ENCODE measurements around the gene ACOT6.
"Not testable (repeated sequence)": the region's sequence is repeated elsewhere in the genome, so short reads cannot be mapped to it uniquely, and the experiment has no call there.

ACOT6 gene

DNA sequence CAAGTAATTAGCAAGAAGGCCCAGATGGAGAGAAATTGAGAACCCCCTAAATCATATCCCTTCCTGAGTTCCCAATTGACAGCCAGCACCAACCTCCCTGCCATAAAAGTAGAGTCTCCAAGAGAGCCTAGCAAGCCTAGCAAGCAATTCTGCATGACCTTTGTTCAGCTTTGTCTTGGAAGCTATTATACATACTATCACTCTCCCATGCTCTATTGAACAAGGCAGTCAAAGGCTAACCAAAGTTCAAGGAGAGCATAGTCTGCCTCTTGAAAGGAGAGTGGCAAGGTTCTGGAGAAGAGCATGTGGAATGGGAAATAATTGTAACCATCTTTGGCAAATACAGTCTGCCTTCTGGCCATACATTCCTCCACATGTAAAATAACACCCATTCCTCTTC lies 12.8 kb upstream of the ACOT6 start:
- DNase-seq (ENCODE audit: low spot score): no peak

DNA sequence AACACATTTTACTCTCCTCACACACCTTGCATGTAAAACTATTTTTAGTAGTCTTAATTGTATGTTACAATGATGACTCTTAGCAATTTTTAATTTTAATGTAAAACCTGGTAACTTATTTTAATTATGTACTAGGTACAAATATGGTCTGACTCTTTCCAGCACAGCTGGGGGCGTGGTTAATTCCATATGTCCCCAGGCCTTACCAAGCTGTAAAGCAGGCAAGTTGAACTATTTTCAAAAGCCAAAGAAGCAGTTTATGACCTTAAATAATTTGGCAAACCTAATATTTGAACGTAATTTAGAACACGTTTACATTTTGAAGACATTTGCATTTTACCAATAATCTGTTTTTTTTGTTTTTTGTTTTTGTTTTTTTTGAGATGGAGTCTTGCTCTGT lies 9.3 kb upstream of the ACOT6 start:
- no peak for DNase-seq (ENCODE audit: low spot score)

DNA sequence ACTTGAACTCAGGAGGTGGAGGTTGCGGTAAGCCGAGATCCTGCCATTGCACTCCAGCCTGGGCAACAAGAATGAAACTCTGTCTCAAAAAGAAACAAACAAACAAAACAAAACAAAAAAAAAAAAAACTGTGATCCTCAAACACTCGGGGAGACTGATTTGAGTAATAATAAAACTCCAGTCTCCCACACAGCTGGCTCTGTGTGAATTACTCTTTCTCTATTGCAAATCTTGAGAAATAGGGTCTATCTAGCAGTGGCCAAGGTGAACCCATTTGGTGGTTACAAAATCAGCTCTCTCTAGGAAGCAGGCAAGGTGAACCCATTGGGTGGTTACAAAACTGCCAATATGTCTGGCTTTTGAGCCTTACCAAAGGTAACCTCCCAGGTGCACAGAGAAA lies 6.0 kb upstream of the ACOT6 start:
- DNase-seq (ENCODE audit: low spot score): no peak

DNA sequence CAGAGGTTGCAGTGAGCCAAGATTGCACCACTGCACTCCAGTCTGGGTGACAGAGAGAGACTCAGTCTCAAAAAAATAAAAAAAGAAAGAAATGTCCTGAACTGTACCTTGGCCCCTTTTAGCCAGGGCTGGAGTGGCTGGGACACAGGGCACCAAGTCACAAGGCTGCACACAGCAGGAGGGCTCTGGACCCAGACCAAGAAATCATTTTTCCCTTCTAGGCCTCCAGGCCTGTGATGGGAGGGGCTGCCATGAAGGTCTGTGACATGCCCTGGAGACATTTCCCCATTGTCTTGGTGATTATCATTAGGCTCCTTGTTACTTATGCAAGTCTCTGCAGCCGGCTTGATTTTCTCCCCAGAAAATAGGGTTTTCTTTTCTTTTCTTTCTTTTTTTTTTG lies 5.1 kb upstream of the ACOT6 start:
- DNase-seq (ENCODE audit: low spot score): no peak

DNA sequence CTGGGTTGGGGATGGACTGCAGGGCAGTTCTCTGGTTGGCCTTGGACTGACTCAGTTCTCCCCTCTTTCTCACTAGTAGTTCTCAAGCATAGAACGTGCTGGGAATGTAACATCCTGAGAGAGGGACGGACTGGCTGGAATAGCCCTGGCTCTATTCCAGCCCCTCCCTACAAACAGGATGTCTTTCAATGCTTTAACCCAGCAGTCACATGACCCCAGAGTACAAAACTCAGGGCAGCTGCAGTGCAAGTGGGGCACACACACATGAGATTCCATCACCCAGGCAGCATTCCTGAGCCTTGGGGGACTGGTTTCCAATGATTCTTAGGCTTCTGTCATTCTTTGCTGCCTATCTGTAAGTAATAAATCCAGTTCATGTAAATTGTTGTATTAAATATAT lies 1.6 kb upstream of the ACOT6 start:
- no peak for DNase-seq (ENCODE audit: low spot score)

DNA sequence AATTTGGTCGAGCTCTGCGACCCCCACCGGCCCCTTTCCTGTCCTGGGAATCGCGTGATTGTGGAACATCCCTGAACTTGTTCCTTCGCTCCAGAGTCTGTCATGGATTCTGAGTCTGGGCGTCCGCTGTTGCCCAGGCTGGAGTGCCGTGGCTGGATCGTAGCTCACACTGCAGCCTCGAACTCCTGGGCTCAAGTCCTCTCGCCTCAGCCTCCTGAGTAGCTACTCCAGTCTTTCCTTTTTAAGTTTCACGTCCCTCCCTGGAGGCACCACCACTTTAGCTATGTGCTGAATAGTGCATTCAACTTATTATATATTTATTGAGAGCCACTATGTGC lies 698 bp downstream of the ACOT6 start:
- DNase-seq (ENCODE audit: low spot score): no peak

DNA sequence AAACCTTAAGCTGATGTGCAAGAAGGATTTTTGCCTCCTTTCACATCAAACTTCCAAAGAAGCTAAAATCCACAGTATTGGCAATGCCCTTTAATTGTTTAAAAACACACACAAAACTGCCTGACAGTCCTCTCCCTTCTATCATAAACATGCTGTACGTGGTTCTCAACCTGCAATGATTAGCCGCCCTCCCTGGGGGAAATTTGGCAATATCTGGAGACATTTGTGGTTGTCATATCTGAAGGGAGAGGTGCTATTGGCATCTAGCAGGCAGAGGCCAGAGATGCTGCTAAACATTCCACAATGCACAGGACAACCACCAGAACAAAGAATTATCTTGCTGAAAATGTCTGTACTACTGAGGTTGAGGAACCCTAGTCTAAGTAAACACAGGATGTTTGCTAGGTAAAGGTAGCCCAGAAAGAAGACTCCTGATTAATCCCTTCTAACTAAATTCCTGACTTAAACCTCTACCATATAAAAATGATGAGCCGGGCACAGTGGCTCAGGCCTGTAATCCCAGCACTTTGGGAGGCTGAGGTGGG lies 1.2 kb downstream of the ACOT6 start:
- no peak for DNase-seq (ENCODE audit: low spot score)

DNA sequence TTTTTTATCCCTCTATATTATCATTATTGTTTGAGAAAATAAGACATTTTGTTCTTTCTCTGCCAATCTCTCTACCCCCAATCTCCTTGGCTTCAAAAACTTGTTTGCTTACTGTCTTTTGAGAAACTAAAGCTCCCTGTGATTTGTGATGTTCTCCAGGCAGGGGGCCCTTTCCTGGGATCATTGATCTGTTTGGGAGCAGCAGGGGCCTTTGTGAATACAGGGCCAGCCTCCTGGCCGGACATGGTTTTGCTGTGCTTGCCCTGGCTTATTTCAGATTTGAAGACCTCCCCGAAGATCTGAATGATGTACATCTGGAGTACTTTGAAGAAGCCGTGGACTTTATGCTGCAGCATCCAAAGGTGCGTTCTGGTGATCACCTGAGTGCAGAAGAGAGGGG lies 4.5 kb downstream of the ACOT6 start:
- no peak for DNase-seq (ENCODE audit: low spot score)

DNA sequence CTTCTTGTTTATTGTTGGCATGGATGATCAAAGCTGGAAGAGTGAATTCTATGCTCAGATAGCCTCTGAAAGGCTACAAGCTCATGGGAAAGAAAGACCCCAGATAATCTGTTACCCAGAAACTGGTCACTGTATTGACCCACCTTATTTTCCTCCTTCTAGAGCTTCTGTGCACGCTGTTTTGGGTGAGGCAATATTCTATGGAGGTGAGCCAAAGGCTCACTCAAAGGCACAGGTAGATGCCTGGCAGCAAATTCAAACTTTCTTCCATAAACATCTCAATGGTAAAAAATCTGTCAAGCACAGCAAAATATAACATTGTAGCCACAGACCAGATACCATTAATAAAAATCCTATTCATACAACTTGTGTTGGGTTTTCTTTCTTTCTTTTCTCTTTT lies 7.2 kb downstream of the ACOT6 start:
- no peak for DNase-seq (ENCODE audit: low spot score)

DNA sequence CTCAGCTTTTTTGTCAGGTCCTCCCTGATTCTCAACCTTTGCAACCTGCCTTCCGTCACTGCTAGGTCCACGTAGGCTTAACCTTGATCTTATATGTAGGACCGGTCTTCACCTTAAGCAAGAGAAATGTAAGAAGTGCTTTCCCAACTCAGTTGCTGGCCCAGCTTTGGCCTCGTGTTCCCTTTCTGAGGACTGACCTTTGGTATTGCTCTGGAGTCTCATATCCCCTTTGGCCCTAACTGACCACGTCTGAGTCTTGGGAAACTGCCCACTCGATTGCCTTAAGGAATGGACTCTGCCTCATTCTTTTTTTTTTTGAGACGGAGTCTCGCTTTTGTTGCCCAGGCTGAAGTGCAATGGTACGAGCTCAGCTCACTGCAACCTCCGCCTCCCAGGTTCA lies 8.0 kb downstream of the ACOT6 start:
- DNase-seq (ENCODE audit: low spot score): no peak

DNA sequence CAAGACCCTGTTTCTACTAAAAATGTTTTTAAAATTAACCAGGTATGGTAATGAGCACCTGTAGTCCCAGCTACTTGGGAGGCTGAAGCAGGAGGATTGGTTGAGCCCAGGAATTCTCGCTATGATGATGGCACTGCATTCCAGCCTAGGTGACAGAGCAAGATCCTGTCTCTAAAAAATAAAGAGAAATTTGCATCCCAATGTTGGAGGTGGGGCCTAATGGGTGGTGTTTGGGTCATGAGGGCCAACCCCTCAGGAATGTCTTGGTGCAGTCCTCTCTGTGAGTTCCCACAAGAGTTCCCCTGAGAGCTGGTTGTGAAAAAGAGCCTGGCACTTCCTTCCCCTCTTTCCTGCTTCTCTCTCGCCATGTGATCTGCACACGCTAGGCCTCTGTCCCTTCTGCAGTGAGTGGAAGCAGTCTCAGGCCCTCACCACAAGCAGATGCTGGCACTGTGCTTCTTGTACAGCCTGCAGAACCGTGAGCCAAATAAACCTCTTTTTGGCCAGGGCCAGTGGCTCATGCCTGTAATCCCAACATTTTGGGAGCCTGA lies 11.3 kb downstream of the ACOT6 start:
- DNase-seq (ENCODE audit: low spot score): no peak

DNA sequence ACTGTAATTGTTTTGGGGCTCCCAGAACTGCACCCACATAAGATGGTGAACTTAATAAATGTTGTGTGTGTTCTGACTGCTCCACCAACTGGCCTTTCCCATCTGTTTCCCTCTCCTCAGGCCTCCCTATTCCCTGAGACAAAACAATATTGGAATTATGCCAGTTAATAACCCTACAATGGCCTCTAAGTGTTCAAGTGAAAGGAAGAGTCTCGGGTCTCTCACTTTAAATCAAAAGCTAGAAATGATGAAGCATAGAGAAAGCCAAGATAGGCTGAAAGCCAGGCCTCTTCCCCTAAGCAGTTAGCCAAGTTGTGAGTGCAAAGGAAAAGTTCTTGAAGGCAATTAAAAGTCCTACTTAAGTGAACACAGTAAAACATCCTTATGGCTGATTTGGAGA lies 13.4 kb downstream of the ACOT6 start:
- DNase-seq (ENCODE audit: low spot score): no peak

DNA sequence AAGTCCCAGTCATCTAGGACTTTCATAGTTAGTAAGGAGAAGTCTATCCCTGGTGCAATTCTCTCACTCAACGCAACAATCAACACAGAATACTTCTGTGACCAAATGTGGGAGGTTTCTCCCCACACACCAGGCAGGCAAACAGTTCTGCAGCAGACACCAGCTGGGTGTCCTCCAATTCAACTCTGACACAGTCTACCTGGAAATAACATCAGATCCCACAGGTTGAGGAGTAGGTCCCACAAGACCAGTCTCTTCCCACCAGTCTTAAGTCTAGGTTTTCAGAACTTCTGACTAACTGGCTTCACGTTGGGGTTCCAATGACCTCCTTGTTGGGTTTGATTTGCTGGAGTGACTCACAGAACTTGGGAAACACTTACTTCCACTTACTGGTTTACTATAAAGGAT lies 14.8 kb downstream of the ACOT6 start:
- no peak for DNase-seq (ENCODE audit: low spot score)

DNA sequence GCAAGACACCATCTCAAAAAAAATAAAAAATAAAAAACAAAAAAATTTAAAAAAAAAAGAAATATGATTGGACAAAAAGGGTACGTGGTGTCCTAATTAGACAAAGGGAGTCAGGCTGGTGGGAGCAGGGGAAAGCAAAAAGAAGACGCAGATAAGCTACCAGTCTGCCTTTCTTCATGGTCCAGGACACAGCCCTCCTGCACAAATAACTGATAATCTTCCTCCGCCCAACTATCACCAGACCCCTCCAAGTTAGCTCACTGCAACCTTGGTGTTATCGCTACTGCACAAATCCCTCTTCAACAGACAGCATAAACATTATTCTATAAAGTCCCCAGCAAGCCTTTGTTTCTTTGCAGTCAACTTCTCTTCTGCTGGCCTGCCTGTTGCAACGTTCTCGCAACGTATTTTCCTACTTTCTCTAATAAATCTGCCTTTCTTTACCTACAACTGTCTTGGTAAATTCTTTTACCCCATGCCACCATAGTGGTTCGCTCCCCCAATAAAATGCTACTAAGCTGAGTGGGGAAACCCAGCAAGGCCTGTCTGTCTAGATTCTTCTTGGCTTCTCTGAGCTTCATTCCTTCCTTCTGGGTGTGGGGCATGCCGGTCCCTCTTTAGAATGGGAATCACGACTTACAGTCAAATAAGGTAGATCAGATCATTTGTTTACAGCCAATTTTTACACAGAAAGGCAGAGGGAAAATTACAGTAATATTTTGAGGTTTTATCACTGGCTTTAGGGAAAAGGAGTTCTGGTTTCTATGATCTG lies 17.9 kb downstream of the ACOT6 start:
- DNase-seq (ENCODE audit: low spot score): no peak

DNA sequence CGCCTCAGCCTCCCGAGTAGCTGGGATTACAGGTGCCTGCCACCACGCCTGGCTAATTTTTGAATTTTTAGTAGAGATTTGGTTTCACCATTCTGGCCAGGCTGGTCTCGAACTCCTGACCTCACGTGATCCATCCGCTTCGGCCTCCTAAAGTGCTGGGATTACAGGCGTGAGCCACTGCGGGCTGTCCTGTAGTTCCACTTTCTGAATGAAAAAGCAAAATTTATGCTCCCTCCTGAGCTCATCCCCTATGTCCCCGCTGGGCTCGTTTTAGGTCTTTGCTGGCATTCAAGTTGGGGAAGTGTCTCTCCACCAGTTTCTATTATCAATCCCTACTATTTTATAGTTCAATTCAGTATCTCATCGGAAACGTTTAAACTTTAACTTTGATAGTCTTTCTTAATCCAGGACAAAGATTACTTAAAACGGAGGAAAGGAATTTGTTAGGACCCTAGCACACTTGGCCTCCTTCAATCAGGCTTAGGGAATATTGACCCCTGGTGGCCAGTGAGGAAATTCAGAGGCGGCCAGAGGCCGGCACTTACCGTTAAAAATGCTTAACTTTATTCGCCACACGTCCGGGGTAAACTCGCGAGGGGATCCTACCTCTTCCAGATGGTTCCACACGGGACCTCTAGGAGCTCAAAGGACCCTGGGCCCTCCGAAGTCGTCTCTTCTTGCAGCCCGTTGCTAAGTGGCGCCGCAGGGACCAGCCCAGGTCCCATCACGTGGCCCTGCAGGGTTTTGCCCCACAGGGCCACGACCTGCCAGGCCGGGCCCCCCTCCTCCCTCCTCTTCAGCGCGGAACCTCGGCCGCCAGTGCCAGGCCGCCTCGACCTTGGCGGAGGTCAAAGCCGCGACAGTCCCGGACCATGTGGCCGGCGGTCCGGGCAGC lies 21.0 kb downstream of the ACOT6 start:
- peak; percentile 78 for DNase-seq (ENCODE audit: low spot score)

DNA sequence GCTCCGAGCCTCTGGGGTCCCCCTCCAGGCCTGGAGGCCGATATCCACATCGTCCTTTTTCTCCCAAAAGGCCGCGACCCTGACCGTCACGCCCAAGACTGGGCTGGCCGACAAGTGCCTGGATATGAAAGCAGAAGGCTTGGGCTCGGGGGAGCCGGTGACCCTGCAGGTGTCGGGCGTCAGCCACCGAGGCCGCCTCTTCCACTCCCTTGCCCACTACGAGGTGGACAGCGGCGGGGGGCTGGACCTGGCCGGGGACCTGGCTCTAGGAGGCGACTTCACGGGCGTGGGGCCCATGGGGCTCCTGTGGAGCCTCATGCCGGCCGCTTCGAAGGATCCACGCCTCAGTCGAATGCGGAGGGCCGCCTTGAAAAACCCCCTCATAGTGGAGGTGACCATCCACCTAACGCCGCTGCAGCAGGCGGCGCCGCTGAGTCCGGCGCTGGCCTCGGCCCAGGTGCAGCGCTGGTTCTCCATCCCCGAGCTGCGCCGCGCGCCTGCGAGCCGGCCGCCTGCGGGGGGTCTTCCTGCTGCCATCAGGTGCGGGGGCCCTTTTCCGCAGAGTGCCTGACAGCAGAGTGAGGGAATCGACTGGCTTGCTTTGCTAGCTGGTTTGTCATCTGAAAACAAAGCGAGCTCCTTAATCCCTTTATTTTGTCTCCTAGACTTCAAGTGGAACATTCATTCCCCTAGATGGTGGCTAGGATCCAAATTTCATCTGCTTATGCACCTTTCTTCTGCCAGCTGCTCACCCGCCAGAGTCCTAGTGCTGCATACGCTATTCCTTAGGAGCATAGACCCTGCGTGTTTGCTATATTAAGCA lies 21.9 kb downstream of the ACOT6 start:
- peak; percentile 69 for DNase-seq (ENCODE audit: low spot score)

DNA sequence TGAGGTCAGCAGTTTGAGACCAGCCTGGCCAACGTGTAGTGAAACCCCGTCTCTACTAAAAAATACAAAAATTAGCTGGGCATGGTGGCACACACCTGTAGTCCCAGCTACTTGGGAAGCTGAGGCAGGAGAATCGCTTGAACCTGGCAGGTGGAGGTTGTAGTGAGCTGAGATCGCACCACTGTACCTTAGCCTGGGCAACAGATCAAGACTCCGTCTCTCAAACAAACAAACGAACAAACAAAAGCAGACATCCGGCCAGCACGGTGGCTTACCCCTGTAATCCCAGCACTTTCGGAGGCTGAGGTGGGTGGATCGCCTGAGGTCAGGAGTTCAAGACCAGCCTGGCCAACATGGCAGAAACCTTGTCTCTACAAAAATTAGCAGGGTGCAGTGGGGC lies 24.0 kb downstream of the ACOT6 start:
- DNase-seq (ENCODE audit: low spot score): not testable (repeated sequence)

DNA sequence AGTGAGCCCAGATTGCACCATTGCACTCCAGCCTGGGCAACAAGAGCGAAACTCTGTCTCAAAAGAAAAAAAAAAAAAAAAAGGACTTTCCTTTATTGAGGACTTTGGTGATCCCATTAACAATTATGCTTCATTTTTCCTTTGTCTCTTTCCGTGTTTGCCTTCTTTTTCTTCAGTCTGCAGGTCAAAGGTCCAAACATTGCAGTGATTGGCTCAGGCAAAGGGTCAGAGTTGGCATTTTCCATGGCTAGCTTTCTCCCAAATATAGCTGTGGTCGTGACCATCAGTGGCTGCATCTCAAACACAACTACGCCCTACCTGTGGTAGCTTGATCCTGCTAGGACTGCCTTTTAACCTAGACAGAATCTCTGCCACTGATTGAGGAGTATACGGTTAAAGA lies 25.5 kb downstream of the ACOT6 start:
- no peak for DNase-seq (ENCODE audit: low spot score)

DNA sequence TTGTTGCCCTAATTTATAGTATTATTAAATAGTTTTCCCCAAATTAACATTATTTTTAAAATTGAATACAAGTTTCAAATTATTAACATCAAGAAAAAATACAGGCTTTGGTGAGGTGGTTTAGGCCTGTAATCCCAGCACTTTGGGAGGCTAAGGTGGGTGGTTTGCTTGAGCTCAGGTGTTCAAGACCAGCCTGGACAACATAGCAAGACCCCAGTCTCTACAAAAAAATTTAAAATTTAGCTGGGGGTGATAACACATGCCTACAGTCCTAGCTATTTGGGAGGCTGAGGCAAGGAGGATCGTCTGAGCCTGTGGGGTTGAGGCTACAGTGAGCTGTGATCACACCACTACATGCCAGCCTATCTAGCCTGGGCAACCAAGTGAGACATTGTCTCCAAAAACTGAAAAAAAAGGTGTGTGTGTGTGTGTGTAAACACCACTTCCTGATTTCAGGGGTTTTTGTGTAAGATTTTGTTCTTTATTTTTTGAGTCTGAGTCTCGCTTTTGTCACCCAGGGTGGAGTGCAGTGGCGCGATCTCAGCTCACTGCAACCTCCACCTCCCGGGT lies 28.6 kb downstream of the ACOT6 start:
- no peak for DNase-seq (ENCODE audit: low spot score)

DNA sequence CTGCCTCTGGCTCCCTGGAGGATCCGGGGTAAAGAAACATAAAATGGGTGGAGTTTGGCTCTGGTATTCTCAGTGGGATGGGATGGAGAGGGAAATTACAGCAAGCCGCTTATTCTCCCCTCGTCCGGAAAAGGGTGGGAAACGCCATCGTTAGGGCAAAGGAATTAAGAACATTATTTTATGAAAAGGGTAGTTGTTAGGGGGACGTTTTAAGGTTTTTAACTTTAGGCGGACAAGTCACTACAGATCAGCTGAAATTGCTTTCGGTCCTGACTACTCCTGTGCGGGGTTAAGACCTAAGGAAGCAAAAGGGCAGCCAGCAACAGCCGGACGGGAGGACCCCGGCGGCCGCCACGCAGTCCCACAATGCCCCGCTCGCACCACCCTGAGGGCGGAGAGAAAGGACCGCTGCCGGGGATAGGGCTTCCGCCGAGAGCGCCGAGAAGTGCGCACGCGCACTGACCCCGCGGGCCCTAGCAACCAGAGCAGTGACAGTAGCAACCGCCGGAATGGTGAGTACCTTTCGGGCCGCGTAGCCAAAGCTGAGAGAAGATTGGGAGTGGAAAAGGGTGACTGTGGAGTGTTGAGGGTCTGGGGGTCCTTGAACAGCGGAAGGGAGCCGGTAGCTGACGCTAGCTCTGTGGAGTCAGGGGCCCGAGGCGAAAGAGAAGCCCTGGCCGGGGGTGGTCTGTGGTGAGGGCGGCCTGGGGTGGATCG lies 32.4 kb downstream of the ACOT6 start, which contains the start of gene DNAL1:
DNAL1 (plus strand) TSS at position 456 of the 717 bp plus-strand sequence; CDS start at position 510, 54 bp downstream.
- peak; percentile 94 for DNase-seq (ENCODE audit: low spot score)

DNA sequence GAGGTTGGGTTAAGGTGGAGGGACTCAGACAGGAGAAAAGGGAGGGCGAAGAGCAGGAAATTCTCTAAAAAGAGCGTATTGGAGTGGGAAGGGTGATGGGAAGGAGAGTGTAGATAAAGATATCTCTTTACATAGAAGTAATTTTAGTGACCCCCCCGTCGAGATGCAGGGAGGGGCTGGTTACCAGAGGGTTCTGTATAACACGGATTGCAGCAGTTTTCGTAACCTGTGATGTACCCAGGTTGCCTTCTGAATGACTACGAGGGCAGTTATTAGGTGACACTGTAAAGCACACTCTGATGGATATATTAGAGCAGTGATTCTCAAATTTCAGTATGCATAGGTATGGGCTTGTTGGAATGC lies 32.9 kb downstream of the ACOT6 start:
- DNase-seq (ENCODE audit: low spot score): no peak
